Tibial artery (tissue), 4 donors: ENCODE results near the gene USP49.

Experiments used
- DNase-seq, 2 donors: peaks; one replicate each; pipeline ENCODE4 v3.0.0-alpha.2; 2019
- H3K27ac ChIP-seq, 2 donors: fragments of 200-600 bp; sonication (generic) in 1 of 2; 1 replicate in 1 of 2; 2 replicates in 1 of 2; pipeline ENCODE4 v1.5.1; 2018 to 2019; ENCODE audit warnings: mild to moderate bottlenecking in 1 of 2
- H3K27me3 ChIP-seq, 2 donors: fragments of 200-600 bp; sonication (generic) in 1 of 2; one replicate each; pipeline versions ENCODE4 v1.5.1 to v1.6.0; 2016 to 2019
- H3K36me3 ChIP-seq, 3 donors: fragments of 200-600 bp; sonication (generic) in 2 of 3; one replicate each; pipeline ENCODE4 v1.5.1; 2016 to 2019; ENCODE audit warnings: mild to moderate bottlenecking in 2 of 3
- H3K4me1 ChIP-seq, 4 donors: fragments of 200-600 bp; sonication (generic) in 2 of 4; 1 replicate in 3 of 4; 2 replicates in 1 of 4; pipeline ENCODE4 v1.5.1; 2016 to 2019
- H3K4me3 ChIP-seq, 2 donors: fragments of 200-600 bp; sonication (generic) in 1 of 2; 1 replicate in 1 of 2; 2 replicates in 1 of 2; pipeline ENCODE4 v1.5.1; 2018 to 2019; ENCODE audit warnings: mild to moderate bottlenecking in 2 of 2
- H3K9me3 ChIP-seq, 3 donors: fragments of 200-600 bp; sonication (generic) in 1 of 3; one replicate each; pipeline ENCODE4 v1.5.1; 2016 to 2019
- intact Hi-C: fragments of 100-400 bp; cut with DNase I; formaldehyde crosslinking; loops from one replicate; pipeline ENCODE4 v1.15.0; 2023; ENCODE audit warnings: low total_unique reads
- TF ChIP-seq, protein P1 (sequence below), 2 experiments: fragments of 200-600 bp in 1 of 2; fragments of 450-650 bp in 1 of 2; IDR thresholded peaks; one replicate each; pipeline ENCODE4 v1.5.1; 2017 to 2019; ENCODE audit warnings: antibody characterized with exemption in 2 of 2, mild to moderate bottlenecking in 1 of 2, moderate library complexity in 1 of 2

Gene USP49

GRCh38 chr6:41940759-41941279 is 45.6 kb upstream of the USP49 start:
- TF ChIP-seq, protein P1, sequence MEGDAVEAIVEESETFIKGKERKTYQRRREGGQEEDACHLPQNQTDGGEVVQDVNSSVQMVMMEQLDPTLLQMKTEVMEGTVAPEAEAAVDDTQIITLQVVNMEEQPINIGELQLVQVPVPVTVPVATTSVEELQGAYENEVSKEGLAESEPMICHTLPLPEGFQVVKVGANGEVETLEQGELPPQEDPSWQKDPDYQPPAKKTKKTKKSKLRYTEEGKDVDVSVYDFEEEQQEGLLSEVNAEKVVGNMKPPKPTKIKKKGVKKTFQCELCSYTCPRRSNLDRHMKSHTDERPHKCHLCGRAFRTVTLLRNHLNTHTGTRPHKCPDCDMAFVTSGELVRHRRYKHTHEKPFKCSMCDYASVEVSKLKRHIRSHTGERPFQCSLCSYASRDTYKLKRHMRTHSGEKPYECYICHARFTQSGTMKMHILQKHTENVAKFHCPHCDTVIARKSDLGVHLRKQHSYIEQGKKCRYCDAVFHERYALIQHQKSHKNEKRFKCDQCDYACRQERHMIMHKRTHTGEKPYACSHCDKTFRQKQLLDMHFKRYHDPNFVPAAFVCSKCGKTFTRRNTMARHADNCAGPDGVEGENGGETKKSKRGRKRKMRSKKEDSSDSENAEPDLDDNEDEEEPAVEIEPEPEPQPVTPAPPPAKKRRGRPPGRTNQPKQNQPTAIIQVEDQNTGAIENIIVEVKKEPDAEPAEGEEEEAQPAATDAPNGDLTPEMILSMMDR (IDR thresholded peaks at IDR 0.05), result no peak
- Histone ChIP-seq H3K9me3 (no peaks in the 10 kb centered on the region), H3K4me3 (peak overlapping the region; percentile 77 to 78), H3K4me1 (peaks cover 0 to 57% (median 24%) of the 10 kb centered on the region in 4 donors), H3K27me3 (no peaks in the 10 kb centered on the region), H3K36me3 (peaks cover 3 to 21% (median 3%) of the 10 kb centered on the region in 3 donors), H3K27ac (peak overlapping the region; percentile 60 to 76)
- intact Hi-C loops, result loop anchor here (2.0 kb wide), 1 partner anchor 104 kb away; no protein-coding TSS in a partner anchor
- DNase-seq, result peak in 1 of 2 donors; percentile 71

DNA sequence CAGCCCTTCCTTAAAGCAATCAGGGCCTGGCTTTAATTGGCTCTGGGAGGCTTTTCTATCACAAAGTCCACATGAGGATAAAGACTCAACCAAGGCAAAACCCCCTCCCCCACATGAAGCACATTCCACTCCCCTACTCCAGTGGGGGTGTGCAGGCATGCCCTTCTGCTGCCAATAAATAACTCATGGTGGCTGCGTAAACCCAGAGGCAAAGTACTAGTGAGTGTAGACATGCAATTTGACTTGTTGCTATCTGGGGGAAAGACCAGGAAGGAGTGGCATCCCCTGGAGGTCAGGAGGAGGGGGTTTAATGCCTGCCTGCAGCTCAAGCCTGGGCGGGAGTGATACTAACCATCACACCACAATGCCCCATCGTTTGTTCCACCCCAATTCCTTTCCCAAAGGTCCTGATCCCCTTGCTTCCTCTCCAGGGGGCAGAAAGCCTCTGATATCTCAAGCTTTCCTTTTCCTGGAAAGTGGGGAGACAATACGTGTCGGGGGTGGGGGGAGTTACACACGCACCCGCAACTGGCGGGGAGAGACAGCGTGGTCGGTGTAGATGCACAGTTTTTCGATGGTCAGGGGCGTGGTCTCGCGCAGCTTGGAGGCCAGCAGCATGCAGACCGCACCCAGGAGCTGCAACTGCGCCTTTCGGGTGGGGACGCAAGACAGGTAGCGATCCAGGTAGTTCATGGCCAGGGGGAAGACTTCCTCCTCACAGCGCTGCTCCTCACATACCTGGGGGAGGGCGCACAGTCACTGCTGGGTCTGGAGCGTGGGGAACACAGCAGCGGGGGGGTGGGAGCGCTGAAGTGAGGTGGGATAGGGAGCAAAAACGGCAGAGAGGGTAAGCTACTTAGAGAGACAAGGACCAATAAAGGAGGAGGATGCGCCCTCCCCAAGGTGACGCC is 44.9 kb upstream of the USP49 start:
- no peak for DNase-seq
- TF ChIP-seq, protein P1 (IDR thresholded peaks at IDR 0.05), result no peak

DNA sequence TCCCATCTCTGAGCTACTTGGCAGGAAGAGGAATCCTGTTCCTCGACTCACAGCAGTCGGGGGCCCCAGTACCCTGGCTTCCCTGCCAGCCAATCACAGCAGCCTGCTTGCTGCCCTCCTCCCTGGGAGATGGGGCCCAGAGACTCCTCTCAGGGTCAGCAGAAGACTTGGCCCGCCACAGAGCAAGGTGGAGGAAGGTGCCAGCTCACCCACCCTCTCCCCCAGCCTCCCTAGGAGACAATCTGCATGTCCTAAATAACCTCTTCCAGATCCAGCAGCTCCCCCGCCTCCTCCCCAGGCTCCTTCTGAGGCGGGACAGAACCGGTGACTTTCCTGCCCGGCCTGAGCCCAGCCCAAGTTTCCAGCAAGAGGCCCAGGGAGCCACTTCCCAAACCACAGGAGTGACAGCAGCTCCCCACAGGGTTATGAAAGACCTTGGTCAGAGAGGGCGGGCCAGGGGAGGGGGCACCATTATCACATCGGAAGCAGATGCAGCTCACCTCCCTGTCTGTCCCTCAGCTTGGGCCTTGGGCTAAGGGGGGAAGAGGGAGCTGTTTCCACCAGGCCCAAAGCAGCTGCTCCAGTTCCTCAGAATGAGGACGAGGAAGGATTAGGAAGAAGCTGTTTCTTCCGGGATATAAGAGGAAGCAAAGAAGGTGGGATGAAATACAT is 44.1 kb upstream of the USP49 start:
- intact Hi-C loops, result loop anchor here (10.0 kb wide), 1 partner anchor 285 kb away; no protein-coding TSS in a partner anchor

More for the DNA sequence above, 44.9 kb upstream of the USP49 start:
- peak overlapping the region; percentile 77 to 78 for H3K4me3 ChIP-seq
- intact Hi-C loops, result loop anchor here (2.0 to 10.0 kb wide), 2 partner anchors 105 to 285 kb away; no protein-coding TSS in a partner anchor
- H3K27me3 ChIP-seq, result no peaks in the 10 kb centered on the region
- H3K27ac ChIP-seq, result peak overlapping the region; percentile 60 to 76
- H3K9me3 ChIP-seq, result no peaks in the 10 kb centered on the region
- H3K36me3 ChIP-seq, result peaks cover 9 to 29% (median 10%) of the 10 kb centered on the region in 3 donors
- H3K4me1 ChIP-seq, result peaks cover 0 to 57% (median 24%) of the 10 kb centered on the region in 4 donors

DNA sequence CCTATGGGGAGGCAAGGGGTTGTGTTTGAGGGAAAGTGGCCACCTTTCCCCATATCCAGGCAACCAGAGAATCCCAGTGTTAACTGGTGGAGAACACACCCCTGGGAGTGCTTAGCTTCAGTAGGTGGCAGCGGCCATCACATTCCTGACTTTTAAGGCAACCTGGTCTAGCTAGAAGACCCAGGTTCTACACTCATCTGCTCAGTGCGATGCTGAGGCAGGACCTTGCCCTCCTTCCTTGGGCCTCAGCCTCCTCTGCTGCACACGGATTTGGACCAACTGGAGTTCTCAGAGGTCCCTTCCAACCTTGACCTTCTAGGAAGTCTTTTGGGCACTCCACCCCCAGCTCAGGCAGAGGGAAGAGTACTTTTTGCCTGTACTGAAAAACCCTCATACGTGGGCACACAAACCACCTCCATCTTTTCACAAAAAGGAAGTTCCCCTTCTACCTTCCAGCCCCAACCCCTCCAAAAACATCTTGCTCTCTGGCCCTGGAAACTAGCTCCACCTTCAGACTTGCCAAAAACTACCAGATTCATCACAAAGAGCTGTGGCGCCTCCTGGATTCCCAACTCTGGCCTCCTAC is 43.5 kb upstream of the USP49 start:
- Histone ChIP-seq H3K27me3 (no peaks in the 10 kb centered on the region), H3K27ac (peak overlapping the region in 1 of 2 donors; percentile 76), H3K36me3 (peaks cover 19 to 43% (median 23%) of the 10 kb centered on the region in 3 donors), H3K9me3 (no peaks in the 10 kb centered on the region), H3K4me3 (no peak overlapping the region), H3K4me1 (peaks cover 0 to 57% (median 24%) of the 10 kb centered on the region in 4 donors)
- DNase-seq, result no peak
- intact Hi-C loops, result loop anchor here (10.0 kb wide), 1 partner anchor 286 kb away; no protein-coding TSS in a partner anchor
- TF ChIP-seq, protein P1 (IDR thresholded peaks at IDR 0.05), result no peak

More for the DNA sequence above, 44.1 kb upstream of the USP49 start:
- TF ChIP-seq, protein P1 (IDR thresholded peaks at IDR 0.05), result no peak
- H3K36me3 ChIP-seq, result peaks cover 14 to 36% (median 17%) of the 10 kb centered on the region in 3 donors
- peaks cover 0 to 57% (median 24%) of the 10 kb centered on the region in 4 donors for H3K4me1 ChIP-seq
- peak in 1 of 2 donors; percentile 44 for DNase-seq
- peak overlapping the region in 1 of 2 donors; percentile 76 for H3K27ac ChIP-seq
- H3K9me3 ChIP-seq, result no peaks in the 10 kb centered on the region
- H3K4me3 ChIP-seq, result no peak overlapping the region
- H3K27me3 ChIP-seq, result no peaks in the 10 kb centered on the region
